KMS-11 (cell line): ENCODE results near the gene FAM83F.
"Not testable (repeated sequence)": the region's sequence is repeated elsewhere in the genome, so short reads cannot be mapped to it uniquely, and the experiment has no call there.

Source experiments
- H2AFZ ChIP-seq: fragments of 200-600 bp; sonication (generic); 2 replicates; pipeline ENCODE4 v1.6.1; 2016; ENCODE audit warnings: antibody characterized with exemption, mixed run types, low read depth
- H3K27ac ChIP-seq: fragments of 200-600 bp; sonication (generic); 2 replicates; pipeline ENCODE4 v1.6.1; 2016; ENCODE audit warnings: mild to moderate bottlenecking, mixed run types
- H3K27me3 ChIP-seq: fragments of 200-600 bp; sonication (generic); 2 replicates; pipeline ENCODE4 v1.6.1; 2017; ENCODE audit warnings: mild to moderate bottlenecking, low read depth, mixed run types, moderate library complexity; ENCODE audit not compliant: insufficient read depth
- H3K36me3 ChIP-seq: fragments of 200-600 bp; sonication (generic); 2 replicates; pipeline ENCODE4 v1.6.1; 2017; ENCODE audit warnings: mild to moderate bottlenecking, mixed run types; ENCODE audit not compliant: insufficient read depth
- H3K4me1 ChIP-seq: fragments of 200-600 bp; sonication (generic); 2 replicates; pipeline ENCODE4 v1.6.1; 2016; ENCODE audit warnings: mild to moderate bottlenecking, low read depth, mixed run types; ENCODE audit not compliant: poor library complexity, severe bottlenecking
- H3K4me2 ChIP-seq: fragments of 200-600 bp; sonication (generic); 2 replicates; pipeline ENCODE4 v1.7.0; 2016; ENCODE audit warnings: mild to moderate bottlenecking, mixed run types
- H3K4me3 ChIP-seq: fragments of 200-600 bp; sonication (generic); IDR thresholded peaks from 2 replicates; pipeline ENCODE4 v1.6.1; 2017; ENCODE audit warnings: low read depth, low read length, mixed read lengths; ENCODE audit not compliant: insufficient read depth
- H3K79me2 ChIP-seq: fragments of 200-600 bp; sonication (generic); 2 replicates; pipeline ENCODE4 v1.6.1; 2016; ENCODE audit warnings: low read depth, mixed run types; ENCODE audit not compliant: insufficient read depth
- H3K9ac ChIP-seq: fragments of 200-600 bp; sonication (generic); 2 replicates; pipeline ENCODE4 v1.6.1; 2016; ENCODE audit warnings: mild to moderate bottlenecking, mixed run types
- H4K20me1 ChIP-seq: fragments of 200-600 bp; sonication (generic); 2 replicates; pipeline ENCODE4 v1.6.1; 2016; ENCODE audit warnings: mild to moderate bottlenecking, mixed run types; ENCODE audit not compliant: insufficient read depth
- CTCF ChIP-seq: fragments of 200-600 bp; sonication (generic); conservative IDR thresholded peaks from 2 replicates; pipeline ENCODE4 v1.6.1; 2017; ENCODE audit warnings: low read depth, mild to moderate bottlenecking, antibody characterized with exemption, low read length, moderate library complexity, mixed read lengths

Gene FAM83F

GRCh38 chr22:39991159-39991860 lies 3.4 kb upstream of the FAM83F start:
- no peaks in the 10 kb centered on the region for H3K27me3 ChIP-seq
- no peaks in the 10 kb centered on the region for H4K20me1 ChIP-seq
- TF ChIP-seq CTCF = no peak
- no peak overlapping the region for H3K9ac ChIP-seq
- H3K4me2 ChIP-seq = no peak overlapping the region
- no peak overlapping the region for H2AFZ ChIP-seq
- H3K27ac ChIP-seq = no peak overlapping the region
- H3K4me3 ChIP-seq = no peak overlapping the region
- no peaks in the 10 kb centered on the region for H3K4me1 ChIP-seq
- no peaks in the 10 kb centered on the region for H3K36me3 ChIP-seq
- no peaks in the 10 kb centered on the region for H3K79me2 ChIP-seq

- Histone ChIP-seq H3K4me3 (no peak overlapping the region), H3K27me3 (no peaks in the 10 kb centered on the region), H2AFZ (no peak overlapping the region), H3K4me2 (no peak overlapping the region), H3K9ac (no peak overlapping the region), H3K4me1 (no peaks in the 10 kb centered on the region), H3K27ac (no peak overlapping the region), H3K36me3 (no peaks in the 10 kb centered on the region), H4K20me1 (no peaks in the 10 kb centered on the region), H3K79me2 (no peaks in the 10 kb centered on the region)
- no peak for TF ChIP-seq CTCF
These were observed 2.5 kb upstream of the FAM83F start for GRCh38 chr22:39992088-39992826.

DNA sequence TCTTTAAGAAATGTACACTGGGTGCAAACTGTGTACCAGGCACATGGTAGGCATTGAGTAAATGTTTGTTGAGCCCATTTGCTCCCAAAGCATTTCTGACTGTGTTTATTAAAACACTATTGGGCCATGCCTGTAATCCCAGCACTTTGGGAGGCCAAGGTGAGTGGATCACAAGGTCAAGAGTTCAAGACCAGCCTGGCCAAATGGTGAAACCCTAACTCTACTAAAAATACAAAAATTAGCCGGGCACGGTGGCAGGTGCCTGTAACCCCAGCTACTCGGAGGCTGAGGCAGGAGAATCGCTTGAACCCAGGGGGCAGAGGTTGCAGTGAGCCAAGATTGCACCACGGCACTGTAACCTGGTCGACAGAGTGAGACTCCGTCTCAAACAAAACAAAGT lies 1.9 kb upstream of the FAM83F start:
- H3K4me3 ChIP-seq, H3K27ac ChIP-seq, H3K27me3 ChIP-seq, H3K4me2 ChIP-seq, H3K36me3 ChIP-seq, H4K20me1 ChIP-seq, H3K79me2 ChIP-seq, H2AFZ ChIP-seq, H3K4me1 ChIP-seq, H3K9ac ChIP-seq: not testable (repeated sequence)

DNA sequence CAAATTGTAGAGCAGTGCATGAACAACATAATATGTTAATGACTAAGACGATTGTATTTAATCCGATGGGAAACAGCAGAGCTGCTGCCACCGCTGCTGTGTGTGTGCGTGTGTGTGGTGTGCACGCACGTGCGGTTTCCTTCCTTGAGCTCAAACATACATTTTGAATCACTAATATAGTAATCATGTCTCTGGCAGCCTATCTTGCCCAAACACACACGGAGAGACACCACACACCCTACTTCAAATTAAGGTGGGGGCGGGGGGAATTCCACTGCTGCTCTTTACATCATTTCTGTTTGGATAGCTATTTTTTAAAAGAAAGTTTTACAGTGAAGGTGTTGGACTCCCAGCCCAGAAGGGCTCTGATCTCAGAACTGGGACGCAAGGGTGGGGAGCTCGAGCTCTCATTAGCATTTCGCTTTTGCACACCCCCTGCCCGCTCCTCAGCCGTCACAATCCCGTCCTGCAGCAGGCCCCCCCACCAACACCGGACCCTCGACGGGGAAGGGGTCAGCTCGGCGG lies 651 bp upstream of the FAM83F start:
- no peaks in the 10 kb centered on the region for H3K27me3 ChIP-seq
- no peak overlapping the region for H3K9ac ChIP-seq
- H3K4me1 ChIP-seq = no peaks in the 10 kb centered on the region
- TF ChIP-seq CTCF = no peak
- no peaks in the 10 kb centered on the region for H4K20me1 ChIP-seq
- H3K36me3 ChIP-seq = no peaks in the 10 kb centered on the region
- H2AFZ ChIP-seq = no peak overlapping the region
- no peaks in the 10 kb centered on the region for H3K79me2 ChIP-seq
- no peak overlapping the region for H3K4me3 ChIP-seq
- no peak overlapping the region for H3K4me2 ChIP-seq
- no peak overlapping the region for H3K27ac ChIP-seq
